ENCODE data around the gene SRRM3.

DNA sequence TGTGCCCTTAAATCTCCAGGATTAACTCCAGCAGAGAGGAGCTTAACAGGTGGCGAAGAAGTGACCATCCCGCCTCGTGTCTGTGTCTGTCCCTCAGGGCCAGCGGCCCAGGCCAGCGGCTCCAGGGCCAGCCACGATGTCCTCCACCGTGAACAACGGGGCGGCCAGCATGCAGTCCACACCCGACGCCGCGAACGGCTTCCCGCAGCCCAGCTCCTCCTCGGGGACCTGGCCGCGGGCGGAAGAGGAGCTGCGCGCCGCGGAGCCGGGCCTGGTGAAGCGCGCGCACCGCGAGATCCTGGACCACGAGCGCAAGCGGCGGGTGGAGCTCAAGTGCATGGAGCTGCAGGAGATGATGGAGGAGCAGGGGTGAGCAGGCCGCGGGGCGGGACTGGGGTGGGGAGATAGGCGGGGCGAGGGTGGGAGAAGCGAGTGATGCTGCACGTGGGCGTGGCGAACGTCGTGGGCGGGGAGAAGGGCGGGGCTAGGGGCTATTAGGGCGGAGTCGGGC is 33.3 kb downstream of the SRRM3 start:
- TF ChIP-seq, protein P1, sequence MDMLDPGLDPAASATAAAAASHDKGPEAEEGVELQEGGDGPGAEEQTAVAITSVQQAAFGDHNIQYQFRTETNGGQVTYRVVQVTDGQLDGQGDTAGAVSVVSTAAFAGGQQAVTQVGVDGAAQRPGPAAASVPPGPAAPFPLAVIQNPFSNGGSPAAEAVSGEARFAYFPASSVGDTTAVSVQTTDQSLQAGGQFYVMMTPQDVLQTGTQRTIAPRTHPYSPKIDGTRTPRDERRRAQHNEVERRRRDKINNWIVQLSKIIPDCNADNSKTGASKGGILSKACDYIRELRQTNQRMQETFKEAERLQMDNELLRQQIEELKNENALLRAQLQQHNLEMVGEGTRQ (IDR thresholded peaks at IDR 0.05; ENCODE audit: borderline replicate concordance, low read depth, low read length): no peak
- TF ChIP-seq, protein P2, sequence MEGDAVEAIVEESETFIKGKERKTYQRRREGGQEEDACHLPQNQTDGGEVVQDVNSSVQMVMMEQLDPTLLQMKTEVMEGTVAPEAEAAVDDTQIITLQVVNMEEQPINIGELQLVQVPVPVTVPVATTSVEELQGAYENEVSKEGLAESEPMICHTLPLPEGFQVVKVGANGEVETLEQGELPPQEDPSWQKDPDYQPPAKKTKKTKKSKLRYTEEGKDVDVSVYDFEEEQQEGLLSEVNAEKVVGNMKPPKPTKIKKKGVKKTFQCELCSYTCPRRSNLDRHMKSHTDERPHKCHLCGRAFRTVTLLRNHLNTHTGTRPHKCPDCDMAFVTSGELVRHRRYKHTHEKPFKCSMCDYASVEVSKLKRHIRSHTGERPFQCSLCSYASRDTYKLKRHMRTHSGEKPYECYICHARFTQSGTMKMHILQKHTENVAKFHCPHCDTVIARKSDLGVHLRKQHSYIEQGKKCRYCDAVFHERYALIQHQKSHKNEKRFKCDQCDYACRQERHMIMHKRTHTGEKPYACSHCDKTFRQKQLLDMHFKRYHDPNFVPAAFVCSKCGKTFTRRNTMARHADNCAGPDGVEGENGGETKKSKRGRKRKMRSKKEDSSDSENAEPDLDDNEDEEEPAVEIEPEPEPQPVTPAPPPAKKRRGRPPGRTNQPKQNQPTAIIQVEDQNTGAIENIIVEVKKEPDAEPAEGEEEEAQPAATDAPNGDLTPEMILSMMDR (IDR thresholded peaks at IDR 0.05): no peak
- no peak for TF ChIP-seq SIN3A (IDR thresholded peaks at IDR 0.05; ENCODE audit: borderline replicate concordance, low read depth, low read length)
- peak; percentile 97 for TF ChIP-seq CHD2 (IDR thresholded peaks at IDR 0.05; ENCODE audit: low read length, partially characterized antibody)
- TF ChIP-seq, protein P3, sequence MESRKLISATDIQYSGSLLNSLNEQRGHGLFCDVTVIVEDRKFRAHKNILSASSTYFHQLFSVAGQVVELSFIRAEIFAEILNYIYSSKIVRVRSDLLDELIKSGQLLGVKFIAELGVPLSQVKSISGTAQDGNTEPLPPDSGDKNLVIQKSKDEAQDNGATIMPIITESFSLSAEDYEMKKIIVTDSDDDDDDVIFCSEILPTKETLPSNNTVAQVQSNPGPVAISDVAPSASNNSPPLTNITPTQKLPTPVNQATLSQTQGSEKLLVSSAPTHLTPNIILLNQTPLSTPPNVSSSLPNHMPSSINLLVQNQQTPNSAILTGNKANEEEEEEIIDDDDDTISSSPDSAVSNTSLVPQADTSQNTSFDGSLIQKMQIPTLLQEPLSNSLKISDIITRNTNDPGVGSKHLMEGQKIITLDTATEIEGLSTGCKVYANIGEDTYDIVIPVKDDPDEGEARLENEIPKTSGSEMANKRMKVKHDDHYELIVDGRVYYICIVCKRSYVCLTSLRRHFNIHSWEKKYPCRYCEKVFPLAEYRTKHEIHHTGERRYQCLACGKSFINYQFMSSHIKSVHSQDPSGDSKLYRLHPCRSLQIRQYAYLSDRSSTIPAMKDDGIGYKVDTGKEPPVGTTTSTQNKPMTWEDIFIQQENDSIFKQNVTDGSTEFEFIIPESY (IDR thresholded peaks at IDR 0.05; ENCODE audit: borderline replicate concordance, low read depth): 0 out of 2 replicates have a peak, but pooled peaks have one; percentile 27
- TF ChIP-seq GABPA (IDR thresholded peaks at IDR 0.05; ENCODE audit: low read depth): no peak
